Activated CD8-positive, alpha-beta memory T cell treated with anti-CD3 and anti-CD28 coated beads, Interleukin-2, amount 10 ng/mL, durations not matched to agents 7 days and 5 days (primary cell): ENCODE results near the gene VPS16. TPM values are rescaled to one million over a fixed set of nuclear protein-coding genes. Genes with fewer than 3 reads are reported as not detected.
A peak's percentile ranks its signal among the peaks of the same experiment; 100 is the strongest.

Experiments used
- ATAC-seq: fragments of 150-1000 bp; cut with Tn5 transposase; one replicate; pipeline ENCODE4 v1.10.0; 2021; ENCODE audit warnings: moderate library complexity
- CTCF ChIA-PET: fragments of 350-600 bp; sonication (Branson Sonifier 250); formaldehyde crosslinking; loops from one replicate; lab custom pipeline; 2021; ENCODE audit warnings: antibody characterized with exemption; lab: Charles Lee
- DNase-seq: peaks from one replicate; pipeline ENCODE4 v3.0.0-alpha.2; 2020
- H3K27ac Mint-ChIP-seq: one replicate; pipeline ENCODE4 v1.8.0; 2021; ENCODE audit warnings: mild to moderate bottlenecking, mixed read lengths
- H3K27me3 Mint-ChIP-seq: one replicate; pipeline ENCODE4 v1.8.0; 2021; ENCODE audit warnings: mixed read lengths
- H3K36me3 Mint-ChIP-seq: one replicate; pipeline ENCODE4 v1.8.0; 2021; ENCODE audit warnings: mild to moderate bottlenecking, mixed read lengths
- H3K4me1 Mint-ChIP-seq: one replicate; pipeline ENCODE4 v1.8.0; 2021; ENCODE audit warnings: mixed read lengths
- H3K4me3 Mint-ChIP-seq: one replicate; pipeline ENCODE4 v1.8.0; 2021; ENCODE audit warnings: mild to moderate bottlenecking, moderate library complexity, mixed read lengths
- H3K9me3 Mint-ChIP-seq: one replicate; pipeline ENCODE4 v1.8.0; 2022; ENCODE audit warnings: low read depth, mixed read lengths
- total RNA-seq, 2 experiments: library from RNA; stranded (reverse); gene quantifications; one replicate each; pipeline ENCODE4 v1.2.3, GENCODE V29; 2021

Gene VPS16
- total RNA-seq, result 10 to 100 TPM; 49.2 to 64.9 TPM

DNA sequence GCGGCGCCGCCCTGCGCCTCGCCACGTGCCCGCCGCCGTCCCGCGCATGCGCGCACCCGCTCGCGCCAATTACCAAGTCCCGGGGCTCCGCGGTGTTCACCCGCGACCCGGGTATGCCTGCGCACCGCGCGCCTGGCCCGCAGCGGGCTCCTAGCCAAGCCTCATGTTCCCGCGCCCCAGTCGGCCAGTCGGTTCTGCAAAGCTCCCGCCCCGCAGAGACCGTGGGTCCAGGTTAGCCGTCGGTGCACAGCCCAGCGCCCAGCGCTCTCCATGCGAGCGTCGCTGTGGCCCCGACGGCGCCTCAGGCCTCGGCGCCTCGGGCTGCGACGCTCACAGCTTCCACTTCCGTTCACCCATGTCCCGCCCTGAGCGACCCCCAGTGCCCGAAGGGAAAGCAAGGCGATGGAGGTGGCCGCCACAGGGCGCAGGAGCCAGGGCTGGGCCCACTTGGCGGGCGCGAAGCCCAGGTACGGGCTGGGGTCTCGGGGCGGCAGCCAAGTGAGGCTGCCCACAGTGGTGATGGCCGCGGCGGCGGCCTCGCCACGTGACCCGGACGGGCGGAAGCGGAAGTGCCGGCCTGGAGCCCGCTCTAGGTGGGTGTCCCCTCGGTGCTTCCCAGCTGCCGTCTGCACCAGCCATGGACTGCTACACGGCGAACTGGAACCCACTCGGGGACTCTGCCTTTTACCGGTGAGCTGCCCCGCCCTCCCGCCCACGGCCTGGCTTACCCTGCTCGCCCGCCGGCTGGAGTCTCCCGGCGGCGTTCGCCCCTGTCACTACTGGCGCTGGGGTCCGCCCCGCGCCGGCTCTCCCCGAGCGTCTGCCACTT, at the start of gene VPS16, which contains the start of gene PCED1A:
VPS16 (plus strand) TSS at position 608 of the 829 bp plus-strand sequence; CDS start at position 638, 30 bp downstream.
PCED1A (minus strand) TSS at position 518 of the 829 bp plus-strand sequence. CDS start 743 bp downstream, outside the sequence.
- DNase-seq (peak; percentile 92), ATAC-seq (peak; percentile 98)
- Mint-ChIP-seq H3K27ac (peak within 1 kb of the TSS; percentile 84), H3K27me3 (no peaks in the 10 kb centered on the region), H3K9me3 (no peaks in the 10 kb centered on the region), H3K4me3 (peak within 1 kb of the TSS; percentile 82), H3K36me3 (peaks cover 9% of the 10 kb centered on the region), H3K4me1 (peaks cover 23% of the 10 kb centered on the region)
- CTCF ChIA-PET, result interaction anchor here (0.6 to 2.8 kb wide), 8 partner anchors 11 to 152 kb away, joined by 3 to 12 read pairs (median 4); no protein-coding TSS in a partner anchor

DNA sequence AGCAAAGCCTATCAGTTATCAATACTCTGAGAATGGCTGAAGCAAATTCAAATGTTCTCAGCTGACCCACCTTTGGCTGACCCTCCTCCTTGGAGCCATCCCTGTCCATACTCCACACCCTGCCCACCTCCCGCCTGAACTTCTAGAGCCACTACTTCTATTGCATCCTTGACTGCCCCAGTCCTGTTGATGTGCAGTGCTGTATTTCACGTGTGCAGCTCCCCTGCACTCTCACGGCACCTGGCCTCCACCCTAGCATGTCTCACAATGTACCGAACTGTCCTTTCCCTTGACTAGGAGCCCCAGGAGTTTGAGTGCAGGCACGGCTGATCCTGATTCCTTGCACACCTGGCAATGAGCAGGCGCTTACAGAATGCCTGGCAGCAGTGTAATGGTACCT, 47.1 kb upstream of the VPS16 start:
- Mint-ChIP-seq H3K36me3 (no peaks in the 10 kb centered on the region), H3K27me3 (peaks cover 57% of the 10 kb centered on the region), H3K27ac (no peak overlapping the region), H3K4me3 (no peak overlapping the region), H3K4me1 (peaks cover 4% of the 10 kb centered on the region), H3K9me3 (no peaks in the 10 kb centered on the region)
- ATAC-seq (no peak), DNase-seq (no peak)
- CTCF ChIA-PET, result no interaction called here

DNA sequence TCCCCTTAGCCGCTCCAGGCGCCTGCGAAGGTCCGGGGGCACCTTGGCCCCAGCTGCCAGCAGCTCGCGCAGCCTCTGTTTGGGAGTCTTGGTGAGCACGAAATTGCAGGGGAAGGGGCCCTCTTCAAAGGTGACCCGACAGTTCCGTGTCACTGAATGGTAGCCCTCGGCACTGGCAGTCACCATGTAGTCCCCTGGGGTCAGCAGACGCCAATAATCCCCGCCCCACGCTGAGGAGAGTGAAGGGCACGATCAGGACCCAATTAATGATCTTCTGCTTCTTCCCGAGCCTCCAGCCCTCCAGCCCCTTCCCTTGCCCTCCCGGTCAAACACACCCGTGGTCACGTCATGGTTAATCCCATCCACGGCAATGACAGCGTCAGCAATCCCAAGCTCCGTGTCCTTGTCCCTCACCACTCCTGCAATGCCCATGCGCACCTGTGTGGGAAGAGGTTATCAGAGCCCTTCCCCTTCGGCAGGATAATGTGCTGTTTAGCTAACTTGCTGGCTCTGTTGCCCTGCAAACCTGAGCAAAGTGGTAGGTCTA, 46.3 kb upstream of the VPS16 start:
- CTCF ChIA-PET, result no interaction called here
- DNase-seq (no peak), ATAC-seq (no peak)
- Mint-ChIP-seq H3K4me1 (peaks cover 4% of the 10 kb centered on the region), H3K27ac (no peak overlapping the region), H3K9me3 (no peaks in the 10 kb centered on the region), H3K4me3 (no peak overlapping the region), H3K36me3 (no peaks in the 10 kb centered on the region), H3K27me3 (peaks cover 58% of the 10 kb centered on the region)

DNA sequence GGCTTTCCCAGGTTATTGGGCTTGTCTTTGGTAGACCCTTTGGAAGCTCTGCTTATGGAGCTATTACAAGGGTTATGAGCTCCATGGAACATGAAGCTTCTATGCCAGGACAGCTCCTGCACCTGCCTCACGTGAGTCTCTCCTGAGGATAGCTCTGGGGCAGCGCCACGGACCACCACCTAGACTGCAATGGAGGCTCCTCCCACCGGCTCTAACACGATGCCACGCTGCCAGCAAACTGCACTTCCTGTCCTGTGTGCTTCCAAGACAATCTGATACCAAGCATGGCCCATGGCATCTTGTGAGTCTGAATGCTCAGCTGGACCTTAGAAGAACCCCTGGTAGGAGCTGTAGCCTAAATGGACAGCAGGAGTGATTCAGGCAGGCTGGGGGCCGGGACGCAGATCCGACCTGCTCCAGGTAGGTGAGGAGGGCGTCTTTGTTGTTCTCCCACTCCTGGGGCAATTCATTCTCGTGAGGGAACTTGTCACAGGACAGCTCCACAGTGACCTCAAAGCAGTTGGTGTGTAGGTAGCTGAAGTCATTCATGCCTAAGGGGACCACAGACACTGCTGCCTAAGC, 45.6 kb upstream of the VPS16 start:
- CTCF ChIA-PET, result no interaction called here
- H3K27me3 Mint-ChIP-seq, result peaks cover 58% of the 10 kb centered on the region

DNA sequence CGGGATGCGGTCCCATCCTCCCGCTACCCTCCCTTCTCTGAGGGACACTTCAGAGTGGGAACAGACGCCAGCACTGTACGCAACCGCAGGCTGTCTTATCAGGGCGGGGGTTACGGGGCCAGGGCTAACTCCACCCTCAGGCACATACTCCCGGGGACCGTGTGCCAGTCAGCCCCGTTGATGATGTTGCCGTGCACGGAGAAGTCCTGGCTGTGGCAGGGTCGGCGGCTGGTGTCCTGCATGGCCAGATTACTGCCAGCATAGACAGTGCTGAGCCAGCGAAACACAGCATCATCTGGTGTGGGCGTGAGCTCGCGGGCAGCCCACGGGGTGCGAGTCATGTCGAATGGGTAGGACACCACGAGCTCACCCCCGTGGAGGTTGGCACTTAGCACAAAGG, 45.1 kb upstream of the VPS16 start:
- DNase-seq (no peak), ATAC-seq (no peak)
- Mint-ChIP-seq H3K4me1 (peaks cover 11% of the 10 kb centered on the region), H3K9me3 (no peaks in the 10 kb centered on the region), H3K27ac (no peak overlapping the region), H3K36me3 (peaks cover 3% of the 10 kb centered on the region), H3K4me3 (no peak overlapping the region), H3K27me3 (peaks cover 57% of the 10 kb centered on the region)
- CTCF ChIA-PET, result no interaction called here

More for the DNA sequence above, 45.6 kb upstream of the VPS16 start:
- no peak overlapping the region for H3K4me3 Mint-ChIP-seq
- H3K4me1 Mint-ChIP-seq, result peaks cover 9% of the 10 kb centered on the region
- ATAC-seq (no peak), DNase-seq (no peak)
- H3K9me3 Mint-ChIP-seq, result no peaks in the 10 kb centered on the region
- H3K36me3 Mint-ChIP-seq, result peaks cover 2% of the 10 kb centered on the region
- H3K27ac Mint-ChIP-seq, result no peak overlapping the region

DNA sequence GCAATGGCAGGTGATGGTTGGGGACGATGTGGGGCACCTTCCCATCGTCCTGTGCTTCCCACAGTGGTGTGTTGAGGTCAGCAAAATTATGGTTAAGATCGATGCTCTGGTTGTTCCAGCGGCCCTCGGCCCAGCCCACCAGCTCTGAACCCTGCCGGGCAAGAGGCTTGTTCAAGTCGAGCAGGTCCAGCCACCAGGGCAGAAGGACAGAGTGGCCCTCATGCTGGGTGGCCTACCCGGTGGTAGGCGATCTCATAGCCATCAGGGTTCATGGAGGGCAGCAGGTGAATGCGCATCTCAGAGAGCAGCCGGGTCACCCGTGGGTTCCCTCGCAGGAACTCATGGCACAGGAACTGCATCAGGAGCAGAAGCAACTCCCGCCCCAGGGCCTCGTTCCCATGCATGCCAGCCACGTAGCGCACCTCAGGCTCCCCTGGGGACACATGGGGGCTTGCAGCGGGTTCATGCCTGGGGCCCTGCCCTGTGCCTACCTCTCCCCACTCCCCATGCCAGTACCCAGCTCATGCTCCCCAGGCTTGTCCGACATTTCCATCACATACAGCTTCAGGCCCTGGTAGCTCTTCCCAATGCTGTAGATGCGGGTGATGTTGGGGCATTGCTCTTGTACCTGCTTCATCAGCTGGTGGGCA, 44.4 kb upstream of the VPS16 start:
- ATAC-seq, result no peak
- Mint-ChIP-seq H3K4me3 (no peak overlapping the region), H3K36me3 (peaks cover 4% of the 10 kb centered on the region), H3K27ac (no peak overlapping the region), H3K4me1 (peaks cover 17% of the 10 kb centered on the region), H3K27me3 (peaks cover 58% of the 10 kb centered on the region), H3K9me3 (no peaks in the 10 kb centered on the region)
- no peak for DNase-seq
- CTCF ChIA-PET, result no interaction called here

DNA sequence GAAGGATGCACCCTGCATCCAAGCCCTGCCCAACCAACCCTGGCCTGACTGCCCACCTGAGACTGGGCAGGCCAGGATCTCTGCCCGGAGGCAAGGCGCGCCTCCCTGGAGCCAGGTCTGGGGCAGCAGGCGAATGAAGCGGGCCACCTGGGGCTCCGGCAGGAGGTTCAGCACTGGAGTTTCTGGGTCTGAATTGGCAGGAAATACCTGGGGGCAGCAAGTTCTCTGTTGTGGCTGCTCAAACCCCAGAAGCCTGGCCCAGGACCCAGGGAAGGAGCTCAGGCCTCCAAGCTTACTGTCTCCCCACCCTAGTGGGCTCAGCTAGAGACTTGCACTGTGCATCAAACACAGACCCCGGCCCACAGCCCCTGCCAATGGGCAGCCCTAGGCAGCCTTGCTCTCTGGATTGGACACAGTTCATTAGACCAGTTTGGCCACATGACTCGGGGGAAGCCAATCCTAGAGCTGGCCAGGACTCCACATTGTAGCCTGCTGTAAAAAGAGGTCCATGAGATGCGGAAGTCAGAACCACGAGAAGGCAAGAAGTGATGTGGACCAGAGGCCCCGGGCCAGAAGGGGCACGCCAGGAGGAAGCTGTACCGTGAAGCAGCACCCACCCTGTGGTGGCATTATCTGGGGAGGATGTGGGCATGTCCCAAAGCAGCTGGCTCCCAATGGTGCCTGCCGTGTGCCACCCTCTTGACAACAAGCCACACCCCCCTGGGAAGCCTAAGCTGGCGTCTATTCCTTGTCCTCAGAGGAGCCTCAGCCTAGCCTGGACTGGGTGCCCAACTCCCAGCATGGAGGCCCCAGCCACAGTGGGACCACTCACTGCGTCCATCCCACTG, 43.2 kb upstream of the VPS16 start:
- DNase-seq (no peak), ATAC-seq (no peak)
- H3K27me3 Mint-ChIP-seq, result peaks cover 55% of the 10 kb centered on the region
- CTCF ChIA-PET, result no interaction called here
- H3K4me1 Mint-ChIP-seq, result peaks cover 20% of the 10 kb centered on the region
- H3K27ac Mint-ChIP-seq, result no peak overlapping the region
- H3K4me3 Mint-ChIP-seq, result no peak overlapping the region
- H3K36me3 Mint-ChIP-seq, result peaks cover 5% of the 10 kb centered on the region
- H3K9me3 Mint-ChIP-seq, result no peaks in the 10 kb centered on the region

DNA sequence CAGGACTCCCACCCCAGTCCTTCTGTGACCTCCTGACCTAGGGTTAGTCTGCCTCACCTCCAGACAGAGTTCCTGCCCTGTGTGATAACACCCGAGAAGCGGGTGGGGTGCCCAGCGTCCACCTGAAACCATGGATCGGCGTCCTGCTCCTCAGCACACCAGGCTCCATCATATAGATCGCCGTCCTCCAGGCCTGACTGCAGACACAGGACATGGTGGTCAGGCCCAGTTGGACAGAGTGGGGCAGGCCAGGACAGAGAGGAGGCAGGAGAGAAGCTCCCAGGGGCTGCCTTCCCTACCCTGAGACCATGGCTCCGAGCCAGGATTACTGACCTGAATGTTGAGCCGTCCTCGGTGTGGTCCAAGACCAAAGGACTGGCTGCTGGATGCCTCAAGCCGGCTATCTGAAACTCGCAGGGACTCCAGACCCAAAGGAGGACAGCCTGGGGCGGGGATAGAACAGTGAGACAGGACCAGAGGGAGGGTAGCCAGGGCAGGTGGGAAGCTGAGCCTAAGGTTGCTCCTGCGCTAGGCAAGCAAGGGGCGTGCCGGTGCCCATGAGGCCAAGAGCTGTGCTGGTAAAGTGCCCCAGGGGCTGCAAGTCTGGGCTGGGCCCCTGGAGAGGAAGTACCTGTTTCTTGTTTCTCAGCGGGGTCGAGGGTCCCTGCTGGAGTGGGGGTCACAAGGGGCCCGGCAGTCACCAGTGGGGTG, 42.3 kb upstream of the VPS16 start:
- H3K36me3 Mint-ChIP-seq, result peaks cover 6% of the 10 kb centered on the region
- H3K27me3 Mint-ChIP-seq, result peaks cover 53% of the 10 kb centered on the region
- CTCF ChIA-PET, result no interaction called here
- H3K4me3 Mint-ChIP-seq, result no peak overlapping the region
- H3K27ac Mint-ChIP-seq, result no peak overlapping the region
- no peak for DNase-seq
- H3K9me3 Mint-ChIP-seq, result no peaks in the 10 kb centered on the region
- ATAC-seq, result no peak
- H3K4me1 Mint-ChIP-seq, result peaks cover 20% of the 10 kb centered on the region

DNA sequence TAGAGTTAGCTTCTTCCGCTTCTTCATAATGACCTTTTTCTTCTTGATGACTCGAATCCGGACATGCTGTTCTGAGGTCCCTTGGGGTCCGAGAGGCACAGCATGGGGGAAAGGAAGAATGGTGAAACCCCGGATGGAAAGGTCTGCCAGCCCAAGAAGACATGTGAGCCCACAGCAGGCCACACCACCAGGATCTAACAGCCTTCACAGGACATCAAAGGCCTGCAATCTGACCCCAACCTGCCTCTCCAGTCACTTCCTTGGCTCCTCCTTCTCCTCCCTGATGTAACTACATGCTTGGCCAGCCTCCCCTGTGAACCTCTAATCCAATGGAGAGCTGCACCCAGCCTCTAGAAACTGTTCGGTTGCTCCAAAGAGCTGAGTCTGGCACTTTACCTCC, 41.7 kb upstream of the VPS16 start:
- Mint-ChIP-seq H3K27me3 (peaks cover 52% of the 10 kb centered on the region), H3K9me3 (no peaks in the 10 kb centered on the region), H3K4me3 (no peak overlapping the region), H3K36me3 (peaks cover 6% of the 10 kb centered on the region), H3K27ac (no peak overlapping the region), H3K4me1 (peaks cover 20% of the 10 kb centered on the region)
- DNase-seq (no peak), ATAC-seq (no peak)
- CTCF ChIA-PET, result interaction anchor here (1.1 kb wide), 1 partner anchor 43 kb away, joined by 3 read pairs; no protein-coding TSS in a partner anchor

DNA sequence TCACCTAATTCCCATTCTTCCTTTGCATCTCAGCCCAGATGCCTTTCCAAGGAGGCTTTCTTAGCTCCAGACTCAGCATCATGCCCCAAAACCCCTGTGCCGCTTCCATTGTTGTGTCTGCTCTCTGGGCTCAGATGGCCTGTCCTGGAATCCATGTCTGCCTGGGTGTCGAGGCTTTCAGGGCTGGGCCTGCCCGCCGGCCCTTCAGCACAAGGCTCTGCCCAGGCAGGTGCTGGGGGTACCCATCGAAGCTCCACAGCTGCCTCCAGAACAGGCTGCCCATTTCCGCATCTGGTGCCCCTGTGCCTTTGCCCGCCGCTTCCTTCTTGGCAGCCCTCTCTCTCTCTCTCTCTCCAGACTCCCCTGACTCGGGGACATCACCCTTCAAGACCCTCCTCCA, 41.3 kb upstream of the VPS16 start:
- ATAC-seq (no peak), DNase-seq (no peak)
- Mint-ChIP-seq H3K4me3 (peak overlapping the region; percentile 70), H3K36me3 (peaks cover 6% of the 10 kb centered on the region), H3K27me3 (peaks cover 56% of the 10 kb centered on the region), H3K9me3 (no peaks in the 10 kb centered on the region), H3K27ac (no peak overlapping the region), H3K4me1 (peaks cover 20% of the 10 kb centered on the region)
- CTCF ChIA-PET, result interaction anchor here (1.1 kb wide), 1 partner anchor 44 kb away, joined by 3 read pairs; no protein-coding TSS in a partner anchor

DNA sequence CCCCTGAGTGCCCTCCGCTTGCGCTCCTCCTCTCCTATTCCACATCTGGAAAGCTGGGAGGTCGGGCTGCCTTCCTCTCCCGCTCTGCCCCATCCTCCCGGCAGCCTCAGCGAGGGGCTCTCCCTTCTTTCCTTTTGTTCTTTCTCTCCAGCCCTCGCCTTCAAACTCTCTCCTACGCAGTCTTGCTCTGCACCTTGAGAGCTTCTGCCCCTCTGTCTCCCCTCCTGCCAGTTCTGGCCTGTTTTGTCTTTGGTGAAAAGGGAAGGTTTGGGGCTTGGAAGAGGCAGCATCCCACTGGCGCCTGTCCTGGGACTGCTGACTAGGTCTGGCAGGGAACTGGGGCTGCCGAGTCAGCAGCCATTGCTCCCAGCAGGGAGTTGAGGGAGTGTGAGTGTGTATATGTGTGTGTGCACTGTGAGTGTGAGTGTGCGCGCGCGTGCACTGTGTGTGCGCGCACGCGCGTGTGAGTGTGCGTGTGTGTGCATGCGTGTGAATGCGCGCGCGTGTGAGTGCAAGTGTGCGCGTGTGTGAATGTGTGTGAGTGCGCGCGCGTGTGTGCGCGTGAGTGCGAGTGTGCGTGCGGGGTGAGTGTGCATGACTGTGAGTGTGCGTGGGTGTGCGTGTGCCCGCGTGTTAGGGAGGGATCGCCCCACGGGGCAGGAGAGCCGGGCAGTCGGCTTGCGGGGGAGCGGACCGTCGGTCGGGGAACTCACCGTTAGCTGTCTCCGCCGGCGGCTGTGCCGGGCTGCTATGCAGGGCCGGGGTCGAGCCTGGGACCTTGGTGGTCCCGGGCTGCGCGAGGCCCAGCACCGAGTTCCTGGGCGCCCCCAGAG, 40.6 kb upstream of the VPS16 start:
- peaks cover 58% of the 10 kb centered on the region for H3K27me3 Mint-ChIP-seq
- peaks cover 20% of the 10 kb centered on the region for H3K4me1 Mint-ChIP-seq
- H3K27ac Mint-ChIP-seq, result no peak overlapping the region
- no peaks in the 10 kb centered on the region for H3K9me3 Mint-ChIP-seq
- DNase-seq, result no peak
- H3K36me3 Mint-ChIP-seq, result peaks cover 6% of the 10 kb centered on the region
- peak overlapping the region; percentile 70 for H3K4me3 Mint-ChIP-seq
- peak; percentile 17 for ATAC-seq
- CTCF ChIA-PET, result interaction anchor here (1.1 to 1.8 kb wide), 2 partner anchors 44 to 47 kb away, joined by 3 to 9 read pairs; no protein-coding TSS in a partner anchor
